ENCODE measurements around the gene TH. TPM values are rescaled to one million over a fixed set of nuclear protein-coding genes. Genes with fewer than 3 reads are reported as not detected.

The TH gene
- total and polyA plus RNA-seq, 2 of the 4 experiments (the other 2 are of a cell fraction) = 0.10 TPM; not detected in 1

DNA sequence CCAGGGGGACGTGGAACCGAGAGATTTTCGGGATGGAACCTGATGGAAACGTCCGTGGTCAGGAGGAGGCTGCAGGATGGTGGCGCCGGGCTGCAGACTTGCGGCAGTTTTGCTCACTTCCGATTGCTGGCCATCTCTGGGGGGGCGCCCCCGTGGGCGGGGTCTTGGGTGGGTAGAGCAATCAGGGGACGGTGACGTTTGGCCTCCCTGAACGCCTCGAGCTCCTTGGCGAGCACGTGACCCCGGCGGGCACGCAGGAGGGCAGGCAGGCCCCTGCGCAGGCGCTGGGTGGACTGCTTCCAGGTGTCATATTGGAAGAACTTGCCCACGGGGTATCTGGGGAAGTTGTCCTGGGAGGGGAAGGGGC lies 38.8 kb downstream of the TH start:
- dilution Hi-C loops (cut with HindIII; ENCODE audit: low sequenced_read_pairs, unreplicated experiment) = no loop called here
- in situ Hi-C loops (cut with MboI; ENCODE audit: low sequenced_read_pairs) = no loop called here
- 61% methylated on average over 12 of the region's 24 CpGs; no CpG with 5 or more reads in 1 of the 2 experiments for WGBS, 2 experiments (ENCODE audit: extremely low coverage in 2 of 2, insufficient read length in 1 of 2)

More for the DNA sequence above, 38.8 kb downstream of the TH start:
- TF ChIP-seq MXI1 (IDR thresholded peaks at IDR 0.05; ENCODE audit: borderline replicate concordance, low read depth, low read length) (no peak), SMC3 (IDR thresholded peaks at IDR 0.05; ENCODE audit: low read depth, low read length) (no peak), RAD21 (IDR thresholded peaks at IDR 0.05; ENCODE audit: low read length) (no peak), FOS (IDR thresholded peaks at IDR 0.05; ENCODE audit: low read depth, low read length) (no peak), NFE2L2 (IDR thresholded peaks at IDR 0.05; ENCODE audit: low read depth, low read length) (no peak)
- TF ChIP-seq, protein P1, sequence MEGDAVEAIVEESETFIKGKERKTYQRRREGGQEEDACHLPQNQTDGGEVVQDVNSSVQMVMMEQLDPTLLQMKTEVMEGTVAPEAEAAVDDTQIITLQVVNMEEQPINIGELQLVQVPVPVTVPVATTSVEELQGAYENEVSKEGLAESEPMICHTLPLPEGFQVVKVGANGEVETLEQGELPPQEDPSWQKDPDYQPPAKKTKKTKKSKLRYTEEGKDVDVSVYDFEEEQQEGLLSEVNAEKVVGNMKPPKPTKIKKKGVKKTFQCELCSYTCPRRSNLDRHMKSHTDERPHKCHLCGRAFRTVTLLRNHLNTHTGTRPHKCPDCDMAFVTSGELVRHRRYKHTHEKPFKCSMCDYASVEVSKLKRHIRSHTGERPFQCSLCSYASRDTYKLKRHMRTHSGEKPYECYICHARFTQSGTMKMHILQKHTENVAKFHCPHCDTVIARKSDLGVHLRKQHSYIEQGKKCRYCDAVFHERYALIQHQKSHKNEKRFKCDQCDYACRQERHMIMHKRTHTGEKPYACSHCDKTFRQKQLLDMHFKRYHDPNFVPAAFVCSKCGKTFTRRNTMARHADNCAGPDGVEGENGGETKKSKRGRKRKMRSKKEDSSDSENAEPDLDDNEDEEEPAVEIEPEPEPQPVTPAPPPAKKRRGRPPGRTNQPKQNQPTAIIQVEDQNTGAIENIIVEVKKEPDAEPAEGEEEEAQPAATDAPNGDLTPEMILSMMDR (conservative IDR thresholded peaks at IDR 0.05; ENCODE audit: low read depth, low read length) = no peak
- TF ChIP-seq, protein P2, sequence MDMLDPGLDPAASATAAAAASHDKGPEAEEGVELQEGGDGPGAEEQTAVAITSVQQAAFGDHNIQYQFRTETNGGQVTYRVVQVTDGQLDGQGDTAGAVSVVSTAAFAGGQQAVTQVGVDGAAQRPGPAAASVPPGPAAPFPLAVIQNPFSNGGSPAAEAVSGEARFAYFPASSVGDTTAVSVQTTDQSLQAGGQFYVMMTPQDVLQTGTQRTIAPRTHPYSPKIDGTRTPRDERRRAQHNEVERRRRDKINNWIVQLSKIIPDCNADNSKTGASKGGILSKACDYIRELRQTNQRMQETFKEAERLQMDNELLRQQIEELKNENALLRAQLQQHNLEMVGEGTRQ (IDR thresholded peaks at IDR 0.05; ENCODE audit: low read depth, low read length) = no peak
- Histone ChIP-seq H4K20me1 (ENCODE audit: insufficient read depth, low read length) (peaks cover 28% of the 10 kb centered on the region), H2AK9ac (replicated peaks; ENCODE audit: low read depth, low read length, poor library complexity) (no peak overlapping the region), H3K27me3 (ENCODE audit: control insufficient read depth, insufficient read depth, low read length) (peaks cover 26% of the 10 kb centered on the region; the same call in 1 of the 2 replicates), H2BK20ac (ENCODE audit: low read depth, low read length) (no peak overlapping the region), H3K18ac (ENCODE audit: low read depth, low read length) (no peak overlapping the region), H2AFZ (replicated peaks; ENCODE audit: low read length, poor library complexity) (no peak overlapping the region), H2AK5ac (ENCODE audit: low read depth, low read length) (no peak overlapping the region), H3K9ac (ENCODE audit: low read depth, low read length) (no peak overlapping the region), H4K8ac (ENCODE audit: low read depth in 2 of 2, low read length in 2 of 2) (no peak overlapping the region), H2BK5ac (ENCODE audit: low read depth, low read length, poor library complexity, severe bottlenecking) (no peak overlapping the region), H3K36me3 (ENCODE audit: control insufficient read depth, insufficient read depth, low read length) (peaks cover 2% of the 10 kb centered on the region; the same call in 1 of the 2 replicates), H3K9me1 (ENCODE audit: insufficient read depth, low read length) (peaks cover 7% of the 10 kb centered on the region), H3K23ac (ENCODE audit: low read depth, low read length) (no peak overlapping the region), H3K9me3 (ENCODE audit: control insufficient read depth, insufficient read depth, low read length) (no peaks in the 10 kb centered on the region), H2BK15ac (ENCODE audit: low read depth, low read length) (no peak overlapping the region), H4K91ac (ENCODE audit: insufficient read depth, low read depth, low read length) (no peak overlapping the region), H3K56ac (ENCODE audit: extremely low read depth, insufficient read depth, low read length) (no peak overlapping the region), H3K4ac (ENCODE audit: low read depth, low read length) (no peak overlapping the region), H3K4me1 (ENCODE audit: control insufficient read depth, insufficient read depth, low read length) (no peaks in the 10 kb centered on the region), H4K5ac (ENCODE audit: low read depth, low read length) (no peak overlapping the region), H3K4me3 (ENCODE audit: insufficient read depth, low read depth, low read length) (no peak overlapping the region), H3K14ac (replicated peaks; ENCODE audit: low read depth, low read length) (no peak overlapping the region), H2BK120ac (ENCODE audit: low read depth, low read length) (no peak overlapping the region), H3K79me1 (ENCODE audit: low read depth in 1 of 2, low read length in 2 of 2) (peaks cover 0 to 9% of the 10 kb centered on the region in 2 experiments; a peak in 2 of 4 replicates), H3K4me2 (ENCODE audit: low read depth, low read length) (no peak overlapping the region), H3K27ac (ENCODE audit: insufficient read depth, low read length) (no peak overlapping the region)
- ATAC-seq (ENCODE audit: low read depth) (no peak), DNase-seq (no peak)
- ChIA-PET POLR2A (ENCODE audit: unreplicated experiment) (no interaction called here), CTCF (interaction anchor here (0.9 kb wide), 1 partner anchor 24 kb away, joined by 3 read pairs; no protein-coding TSS in a partner anchor)
- BruUV-seq (replicated peaks) = no TSS peak
- intact Hi-C loops (cut with micrococcal nuclease) = no loop called here
